ENCODE measurements around the gene TMEM266.

Gene TMEM266

DNA sequence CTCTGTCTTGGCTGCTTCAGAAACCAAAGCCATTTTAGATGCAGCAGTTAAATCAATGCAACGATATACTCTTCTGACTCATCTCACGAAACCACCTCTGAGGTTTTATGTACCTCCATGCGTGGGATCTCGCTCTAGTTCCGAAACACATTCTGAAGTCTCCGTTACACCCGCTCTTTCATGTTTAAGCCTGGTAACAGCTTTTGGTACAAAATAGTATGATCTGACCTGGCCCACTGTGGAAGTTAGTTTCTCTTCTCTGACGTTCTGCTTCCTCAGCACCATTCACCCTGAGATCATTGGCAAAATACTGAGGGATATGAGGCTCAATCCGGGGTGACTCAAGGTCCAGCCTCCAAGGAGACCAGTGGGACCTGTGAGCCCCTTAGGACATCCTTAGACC is 121.9 kb downstream of the TMEM266 start:
- no peak for DNase-seq (ENCODE audit: low read depth, low spot score)

DNA sequence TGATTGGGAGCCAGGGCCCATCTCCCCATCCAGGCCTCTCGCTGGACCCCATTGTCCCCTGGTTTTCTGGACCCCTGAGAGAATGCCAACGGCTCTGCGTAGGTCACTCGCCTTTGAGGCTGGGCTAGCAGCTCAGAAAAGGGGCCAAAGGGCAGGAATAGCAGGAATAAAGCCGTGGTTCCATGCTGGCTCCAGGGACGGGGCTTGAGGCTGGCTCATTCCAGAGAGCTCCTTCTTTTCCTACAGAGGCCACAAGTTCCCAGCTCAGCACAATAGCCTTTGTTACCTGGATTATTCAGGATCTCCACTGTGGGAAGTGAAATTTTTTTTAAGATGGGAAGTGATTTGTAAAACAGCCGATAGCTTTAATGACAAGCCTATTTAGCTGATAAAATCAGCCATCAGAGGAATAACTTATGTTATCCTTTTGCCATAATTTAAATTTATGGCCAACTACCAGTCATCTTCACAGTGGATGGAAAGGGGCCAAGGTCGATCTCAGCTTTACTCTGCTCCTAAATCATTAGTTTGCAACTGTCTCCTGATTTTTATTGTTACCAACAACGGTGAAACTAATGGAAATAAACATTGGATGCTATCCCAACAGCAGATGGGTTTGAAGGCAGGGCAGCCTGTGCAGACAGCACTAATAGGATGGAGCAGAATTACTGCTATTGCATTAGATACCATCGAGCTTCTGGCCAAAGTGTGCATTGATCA is 124.3 kb downstream of the TMEM266 start:
- DNase-seq (ENCODE audit: low read depth, low spot score): no peak

DNA sequence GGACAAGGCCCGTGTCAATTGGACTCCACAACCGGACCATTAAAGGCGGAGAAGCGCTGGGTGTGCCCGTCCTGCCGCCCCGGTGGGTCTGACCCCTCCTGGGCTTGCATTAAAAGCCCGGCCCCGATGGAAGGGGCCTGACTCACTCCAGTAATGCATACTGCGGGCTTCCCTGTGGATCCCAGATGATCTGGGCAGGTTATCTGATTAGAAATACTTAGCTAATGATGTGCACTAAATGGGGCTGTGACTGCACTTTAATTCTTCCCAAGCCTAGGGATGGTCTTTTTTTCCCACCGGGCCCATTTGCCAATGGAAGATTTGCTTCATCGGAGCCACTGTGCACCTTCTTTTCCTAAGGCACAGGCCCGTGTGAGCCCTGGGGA is 124.9 kb downstream of the TMEM266 start:
- no peak for DNase-seq (ENCODE audit: low read depth, low spot score)

DNA sequence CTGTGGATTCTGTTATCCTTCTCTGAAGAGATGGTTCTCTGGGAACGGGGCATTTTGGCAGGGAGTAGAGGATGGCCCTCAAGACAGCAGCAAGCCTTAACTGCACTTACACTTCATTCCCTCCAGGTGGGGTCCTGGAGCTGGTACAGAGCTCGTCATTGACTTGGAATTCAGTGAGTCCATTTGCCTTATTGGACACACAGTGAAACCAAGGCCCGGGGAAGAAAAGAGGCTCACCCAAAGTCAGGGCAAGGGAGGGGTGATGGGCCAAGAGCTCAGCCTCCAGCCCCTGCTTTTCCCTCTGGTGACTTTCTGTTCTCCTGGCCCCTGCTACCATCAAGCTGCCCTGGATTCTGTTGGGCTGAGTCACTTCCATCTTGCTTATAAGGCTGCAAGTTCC is 125.9 kb downstream of the TMEM266 start:
- DNase-seq (ENCODE audit: low read depth, low spot score): no peak

DNA sequence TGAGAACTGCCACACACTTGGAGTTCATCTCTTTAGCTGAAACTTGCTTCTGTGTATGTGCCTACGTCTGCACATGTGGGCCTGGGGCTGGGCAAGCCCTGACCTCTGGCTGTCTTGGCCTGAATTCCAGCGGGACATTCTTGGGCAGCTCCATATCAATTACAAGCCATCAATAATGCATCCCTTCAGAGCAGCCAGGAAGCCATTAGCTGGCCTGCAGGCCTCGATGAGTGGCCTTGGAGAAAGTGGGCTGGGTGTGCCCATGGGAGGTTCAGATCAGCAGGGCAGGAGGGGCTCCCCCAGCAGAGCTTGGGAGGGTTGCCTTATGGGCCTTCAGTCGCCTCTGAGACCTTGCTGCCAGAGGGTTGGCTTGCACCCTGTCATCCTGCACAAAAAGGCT is 127.4 kb downstream of the TMEM266 start:
- DNase-seq (ENCODE audit: low read depth, low spot score): no peak

DNA sequence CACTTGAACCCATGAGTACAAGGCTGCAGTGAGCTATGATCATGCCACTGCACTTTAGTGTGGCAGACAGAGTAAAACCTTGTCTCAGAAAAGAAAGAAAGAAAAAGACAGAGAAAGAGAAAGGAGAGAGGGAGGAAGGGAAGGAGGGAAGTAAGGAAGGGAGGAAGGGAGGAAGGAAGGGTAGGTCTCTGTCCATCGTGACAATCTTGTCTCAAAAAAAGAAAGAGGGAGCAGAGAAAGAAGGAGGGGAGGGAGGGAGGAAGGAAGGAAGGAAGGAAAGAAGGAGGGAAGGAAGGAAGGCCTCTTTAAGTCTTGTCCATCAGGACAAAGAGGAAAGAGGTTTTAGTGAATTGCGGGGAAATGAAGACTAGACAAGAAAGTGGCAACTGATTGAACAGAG is 129.3 kb downstream of the TMEM266 start:
- DNase-seq (ENCODE audit: low read depth, low spot score): no peak

DNA sequence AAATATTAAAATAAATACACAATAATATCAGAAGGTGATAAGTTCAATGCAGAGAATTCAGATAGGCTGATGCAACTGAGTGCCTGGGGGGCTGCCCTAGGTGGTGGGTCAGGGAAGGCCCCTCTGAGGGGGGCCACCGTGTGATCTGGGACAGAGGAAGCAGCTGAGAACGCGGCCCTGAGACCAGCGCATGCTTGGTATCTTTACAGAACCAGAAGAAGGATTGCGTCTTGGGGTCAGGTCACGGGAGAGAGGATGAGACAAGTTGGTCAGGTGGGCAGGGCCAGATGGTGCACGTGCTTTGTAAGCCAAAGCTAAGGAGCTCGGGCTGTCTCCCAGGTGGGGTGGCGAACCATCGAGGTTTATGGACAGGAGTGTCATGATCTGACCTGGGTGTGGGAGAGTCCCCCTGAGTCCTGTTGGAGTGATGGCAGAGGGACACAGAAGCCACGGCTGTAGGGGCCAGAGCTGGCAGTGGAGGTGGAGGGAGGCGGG is 130.3 kb downstream of the TMEM266 start:
- DNase-seq (ENCODE audit: low read depth, low spot score): no peak

DNA sequence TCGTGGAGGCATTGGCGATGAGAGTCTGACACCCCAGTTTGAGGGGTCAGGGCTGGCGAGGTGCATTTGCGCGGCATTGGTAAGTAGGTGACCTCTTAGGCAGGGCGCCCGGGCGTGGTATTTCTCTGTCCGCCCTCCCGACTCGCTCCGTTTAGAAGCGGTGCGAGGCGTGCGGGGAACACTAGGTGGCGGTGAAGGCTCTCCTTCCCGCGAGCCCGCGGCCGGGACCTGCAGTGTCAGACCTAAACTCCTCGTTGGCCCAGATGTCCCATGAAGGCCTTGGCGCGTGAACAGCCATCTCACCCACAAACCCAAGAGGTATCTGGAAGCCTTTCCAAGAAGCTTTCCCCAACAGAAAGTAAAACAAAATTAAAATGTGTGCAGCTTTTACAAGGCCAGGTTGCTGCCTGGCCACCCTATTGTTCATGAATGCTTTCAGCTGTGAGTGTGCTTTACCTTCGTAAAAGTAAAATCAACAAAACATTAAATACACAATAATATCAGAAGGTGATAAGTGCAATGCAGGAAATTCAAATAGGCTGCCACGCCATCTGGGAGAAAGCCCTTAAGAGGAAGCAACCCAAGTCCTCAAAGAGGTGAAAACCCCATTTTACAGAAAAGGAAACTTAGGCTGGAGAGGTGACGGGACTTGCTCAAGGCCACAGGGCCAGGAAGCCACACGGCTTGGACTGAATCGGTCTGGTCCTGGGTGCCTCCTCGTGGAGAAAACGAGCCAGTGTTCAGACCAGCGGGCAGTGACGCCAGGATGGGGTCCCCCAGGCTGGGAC is 131.2 kb downstream of the TMEM266 start:
- DNase-seq (ENCODE audit: low read depth, low spot score): peak; percentile 30

DNA sequence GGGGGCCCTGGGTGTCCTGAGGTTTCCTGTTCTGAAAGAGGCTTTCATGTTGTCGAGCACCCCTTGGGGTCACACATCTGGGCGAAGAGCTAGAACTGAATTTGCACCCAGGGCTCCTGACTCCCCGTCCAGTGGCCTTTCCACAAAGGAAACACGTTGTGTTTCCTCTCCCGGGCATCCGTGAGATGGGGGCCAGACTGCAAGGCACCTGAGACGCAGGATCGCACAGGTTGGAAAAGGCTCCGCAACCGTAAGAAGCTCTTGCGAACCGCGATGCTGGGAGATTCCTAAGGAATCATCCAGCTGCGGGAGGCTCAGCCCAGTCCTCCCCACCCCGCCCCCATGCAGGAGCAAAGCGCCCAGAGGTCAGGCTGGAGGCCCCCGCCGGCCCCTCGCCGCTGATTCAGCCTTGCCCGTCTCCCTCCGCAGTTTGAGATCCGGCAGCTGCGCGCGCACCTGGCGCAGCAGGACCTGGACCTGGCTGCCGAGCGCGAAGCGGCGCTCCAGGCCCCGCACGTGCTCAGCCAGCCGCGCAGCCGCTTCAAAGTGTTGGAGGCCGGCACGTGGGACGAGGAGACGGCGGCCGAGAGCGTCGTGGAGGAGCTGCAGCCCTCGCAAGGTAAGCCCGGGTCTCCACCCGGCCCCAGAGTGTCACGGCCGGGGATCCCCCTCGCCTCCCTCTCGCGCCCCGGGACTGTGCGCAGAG is 131.9 kb downstream of the TMEM266 start:
- DNase-seq (ENCODE audit: low read depth, low spot score): no peak

DNA sequence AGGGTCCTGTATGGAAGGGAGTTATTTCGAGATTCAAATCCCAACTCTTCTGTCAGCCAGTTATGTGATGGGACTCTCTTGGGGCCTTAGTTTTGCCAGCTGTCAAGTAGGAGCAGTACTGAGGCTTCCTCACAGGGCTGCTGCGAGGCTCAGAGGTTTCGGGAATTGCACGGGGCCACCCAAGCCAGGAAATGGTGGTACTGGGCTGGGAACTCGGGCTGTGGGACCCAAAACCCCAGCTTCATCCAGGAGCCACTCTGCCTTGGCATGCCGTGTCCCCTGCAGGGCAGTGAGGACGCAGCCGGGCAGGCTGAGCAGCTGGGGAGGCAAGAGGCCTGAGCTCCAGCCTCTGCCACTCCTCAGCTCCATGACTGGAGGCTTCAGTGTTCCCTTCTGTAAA is 132.9 kb downstream of the TMEM266 start:
- DNase-seq (ENCODE audit: low read depth, low spot score): no peak

DNA sequence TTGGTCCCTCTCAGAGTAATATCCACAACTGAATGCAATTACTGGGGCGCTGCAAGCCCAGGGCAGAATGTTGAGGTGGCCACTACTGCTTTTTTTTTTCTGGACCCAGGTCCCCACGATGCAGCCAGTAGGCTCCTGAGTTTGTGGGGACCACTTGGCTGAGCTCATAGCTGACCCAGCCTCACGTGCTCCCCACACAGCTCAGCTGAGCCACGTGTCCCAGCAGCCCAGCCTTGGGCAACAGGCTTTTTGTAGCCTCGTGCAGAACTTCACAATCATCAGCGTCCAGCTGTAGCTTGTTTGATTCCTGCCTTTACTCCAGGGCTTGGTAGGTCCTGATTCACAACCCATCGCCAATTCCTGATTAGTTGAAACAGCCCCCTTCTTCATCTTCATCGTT is 134.1 kb downstream of the TMEM266 start:
- DNase-seq (ENCODE audit: low read depth, low spot score): no peak

DNA sequence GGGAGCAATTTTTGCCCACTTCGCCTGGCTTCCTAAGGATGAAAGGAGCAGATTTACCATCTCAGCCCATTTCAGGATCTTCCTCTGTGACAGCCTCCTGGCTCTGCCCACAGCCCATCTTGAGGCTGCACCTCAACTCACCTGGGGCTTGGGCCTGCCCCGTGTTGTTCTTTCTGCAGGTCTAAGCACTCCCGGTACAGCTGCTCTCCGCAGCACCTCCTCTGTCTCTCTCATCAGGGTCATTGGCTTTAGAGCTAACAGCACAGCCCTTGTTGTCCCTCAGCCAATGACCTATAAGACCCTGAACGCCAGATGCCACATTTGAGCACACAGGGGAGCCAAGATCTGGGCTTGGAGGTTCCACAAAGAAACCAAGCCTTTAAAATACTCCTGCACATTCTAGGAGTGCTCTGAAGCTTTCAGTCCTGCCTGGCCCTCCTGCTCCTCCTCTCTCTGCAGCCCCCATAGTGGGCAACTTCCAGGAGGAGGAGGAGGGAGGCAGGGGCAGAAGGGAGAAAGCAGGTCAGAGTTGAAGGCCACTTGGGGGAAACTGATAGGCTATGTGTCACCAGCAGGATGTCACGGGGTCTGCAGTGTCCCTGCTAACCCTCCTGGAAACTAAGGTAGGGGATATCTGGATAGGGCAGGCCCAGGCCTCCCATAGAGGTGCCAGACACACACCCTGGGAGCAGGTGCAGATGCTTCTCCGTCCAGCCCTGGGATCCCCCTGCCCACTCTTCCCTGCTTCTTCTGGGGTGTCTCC is 135.9 kb downstream of the TMEM266 start:
- DNase-seq (ENCODE audit: low read depth, low spot score): no peak

DNA sequence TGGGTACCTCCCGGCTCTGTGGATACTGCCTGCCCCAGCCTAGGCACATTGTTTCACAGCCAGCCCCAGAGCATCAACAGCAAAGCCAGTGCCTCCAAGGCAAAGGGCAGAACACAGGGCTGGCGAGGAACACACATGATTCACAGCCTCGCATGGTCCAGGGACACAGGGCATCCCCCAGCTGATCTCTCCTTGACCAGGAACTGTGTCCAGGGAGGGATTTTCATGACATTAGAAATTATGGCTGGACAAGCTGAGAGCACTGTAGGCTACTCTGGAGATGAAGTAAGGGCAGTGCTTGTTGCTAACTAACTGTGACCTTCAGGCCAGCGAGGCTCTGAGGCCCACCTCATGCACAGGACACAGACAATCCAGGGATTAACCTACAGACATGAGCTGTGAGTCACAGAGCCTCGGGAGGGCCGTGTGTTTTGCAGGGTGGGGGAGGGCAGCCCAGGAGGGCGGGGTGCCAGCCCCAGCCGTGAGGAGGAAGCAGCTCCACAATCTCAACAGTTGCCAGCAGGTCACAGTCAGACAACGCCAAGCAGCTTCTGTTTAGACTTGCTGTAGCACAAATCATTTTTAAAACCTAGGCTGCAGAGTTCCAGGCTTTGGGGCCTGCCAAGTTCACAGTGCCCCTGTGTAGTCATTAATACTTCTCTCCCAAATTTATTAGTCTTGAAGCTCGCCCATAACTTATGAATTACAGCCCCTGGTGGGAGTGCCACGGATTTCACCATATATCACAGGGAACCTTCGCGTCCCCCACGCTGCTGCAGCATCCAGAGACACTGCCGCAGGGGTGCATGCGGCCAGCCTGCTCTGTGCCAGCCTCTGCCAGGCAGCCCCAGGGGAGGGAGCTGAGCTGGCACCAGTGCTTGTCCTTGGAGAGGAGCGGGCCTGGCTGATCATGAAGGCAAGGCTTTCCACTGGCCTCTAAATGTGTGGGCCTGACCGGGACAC is 136.8 kb downstream of the TMEM266 start:
- DNase-seq (ENCODE audit: low read depth, low spot score): no peak

DNA sequence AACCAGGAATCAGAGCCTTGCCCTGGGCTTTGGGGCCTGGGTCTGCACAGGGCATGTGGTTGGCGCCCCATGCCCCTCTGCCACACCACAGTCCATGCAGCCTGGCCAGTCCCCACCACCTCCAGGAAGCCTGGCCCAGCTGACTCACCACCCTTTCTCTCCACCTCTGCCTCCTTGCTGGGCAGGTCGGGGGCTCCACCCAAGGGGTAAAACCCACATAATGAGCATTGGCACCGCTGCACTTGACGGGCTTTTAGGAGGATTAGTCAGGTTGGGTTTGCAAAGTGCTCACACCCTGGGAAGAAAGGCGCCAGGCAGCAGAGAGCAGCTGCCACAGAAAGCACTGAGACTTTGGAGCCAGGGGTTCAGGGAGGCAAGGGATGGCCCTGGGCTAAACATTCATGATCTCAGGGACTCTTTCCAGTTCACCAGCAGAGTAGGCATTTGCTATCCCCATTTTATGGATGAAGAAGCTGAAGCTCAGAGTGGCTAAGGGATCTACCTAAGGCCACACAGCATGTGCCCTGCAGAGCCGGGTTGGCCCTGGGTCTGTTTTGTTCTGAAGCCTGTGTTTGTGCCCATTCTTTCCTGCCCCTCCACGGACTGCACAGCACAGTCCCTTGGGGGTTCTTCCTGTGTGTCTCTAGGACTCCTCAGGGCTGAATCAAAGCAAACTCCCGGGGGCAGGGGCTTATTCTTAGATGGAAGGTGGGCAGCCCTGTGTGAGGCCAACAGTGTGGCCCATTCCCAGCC is 138.1 kb downstream of the TMEM266 start:
- DNase-seq (ENCODE audit: low read depth, low spot score): no peak

DNA sequence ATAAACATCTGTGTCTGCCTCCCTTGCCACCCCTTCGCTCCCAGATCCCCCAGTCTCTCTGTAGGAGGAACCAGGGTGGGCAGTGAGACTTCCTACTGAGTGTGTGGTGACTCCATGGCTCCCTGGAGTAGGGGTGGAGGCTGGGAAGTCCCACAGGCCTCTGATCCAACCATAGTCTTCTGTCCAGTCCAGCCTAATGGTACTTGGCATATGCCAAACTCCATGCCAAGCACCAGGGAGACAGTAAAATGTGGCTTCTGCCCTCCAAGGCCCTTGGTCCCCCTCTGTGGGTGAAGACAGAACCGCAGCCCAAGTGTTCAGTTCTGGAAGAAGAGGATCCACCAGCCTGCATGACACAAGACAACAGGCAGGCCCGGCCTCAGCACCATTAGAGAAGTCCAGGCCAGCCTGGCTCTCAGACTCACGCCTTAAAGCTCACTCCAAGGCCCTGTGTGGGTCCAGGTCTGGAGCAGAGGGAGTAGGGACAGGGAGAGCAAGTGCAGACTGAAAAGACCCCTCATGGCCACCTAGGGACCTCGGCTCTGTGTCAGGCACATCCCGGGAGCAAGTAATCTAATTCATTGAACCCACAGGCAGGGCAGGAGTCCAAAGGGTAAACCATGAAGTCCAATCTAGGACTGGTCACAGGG is 138.8 kb downstream of the TMEM266 start:
- no peak for DNase-seq (ENCODE audit: low read depth, low spot score)

DNA sequence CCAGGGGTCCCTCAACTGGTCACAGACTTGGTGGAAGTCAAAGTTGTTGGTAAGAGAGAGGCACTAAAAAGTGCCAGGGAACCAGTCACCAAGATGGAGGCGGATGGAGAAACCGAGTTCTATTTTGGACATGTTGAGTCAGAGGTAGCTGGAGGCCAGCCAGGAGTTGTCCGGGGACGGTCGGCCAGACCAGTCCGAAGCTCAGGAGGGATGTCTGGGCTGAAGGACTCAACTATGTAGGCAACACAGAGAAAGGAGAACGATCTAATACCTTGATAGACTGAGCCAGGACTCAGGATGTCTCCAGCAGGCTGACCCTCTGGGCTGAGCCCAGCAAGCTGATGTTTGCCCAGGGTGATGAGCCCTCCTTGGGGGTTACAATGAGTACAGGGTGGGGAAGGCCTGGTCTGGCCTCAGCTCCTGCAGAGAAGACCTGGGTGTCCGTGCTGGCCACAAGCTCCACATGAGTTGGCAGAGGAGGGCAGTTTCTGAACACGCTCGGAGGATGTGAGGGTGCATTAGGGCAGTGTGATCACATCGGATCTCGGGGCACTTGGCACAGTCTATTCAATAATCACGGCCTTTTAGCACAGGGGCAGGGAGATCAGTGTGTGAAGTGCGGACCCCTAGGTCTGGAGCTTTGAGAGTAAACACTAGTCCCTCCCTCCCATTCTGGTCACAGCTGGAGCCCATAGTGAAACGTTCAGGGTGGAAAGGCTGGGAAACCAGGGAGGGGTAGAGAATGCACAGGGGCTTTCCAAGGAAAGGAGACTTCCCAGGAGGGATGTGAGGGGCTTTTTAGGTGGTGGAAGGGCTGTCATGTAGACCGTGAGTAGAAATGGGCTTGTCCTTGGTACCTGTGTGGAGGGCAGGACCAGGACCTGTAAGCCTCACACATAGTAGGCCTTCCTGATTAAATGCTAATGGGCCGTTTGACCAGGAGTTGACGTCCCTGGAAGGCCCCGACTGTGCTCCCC is 139.6 kb downstream of the TMEM266 start:
- DNase-seq (ENCODE audit: low read depth, low spot score): peak; percentile 34

DNA sequence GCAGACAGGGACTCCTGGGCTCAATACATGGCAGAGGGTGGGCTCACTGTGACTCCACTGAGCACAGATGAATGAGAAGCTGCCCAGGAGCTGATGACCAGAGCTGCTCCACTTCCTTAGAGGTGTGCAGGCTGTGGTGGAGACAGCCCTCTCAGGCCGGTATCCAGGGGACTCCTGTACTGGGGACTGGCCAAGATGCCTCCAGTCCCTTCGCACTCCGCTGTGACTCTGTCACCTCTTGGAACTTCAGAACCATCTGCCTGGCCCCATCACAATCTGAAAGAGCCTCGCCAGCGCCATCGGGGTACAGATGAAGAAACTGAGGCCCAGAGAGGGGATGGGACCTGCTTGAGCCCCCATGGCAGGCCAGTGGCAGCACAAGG is 140.3 kb downstream of the TMEM266 start:
- no peak for DNase-seq (ENCODE audit: low read depth, low spot score)

DNA sequence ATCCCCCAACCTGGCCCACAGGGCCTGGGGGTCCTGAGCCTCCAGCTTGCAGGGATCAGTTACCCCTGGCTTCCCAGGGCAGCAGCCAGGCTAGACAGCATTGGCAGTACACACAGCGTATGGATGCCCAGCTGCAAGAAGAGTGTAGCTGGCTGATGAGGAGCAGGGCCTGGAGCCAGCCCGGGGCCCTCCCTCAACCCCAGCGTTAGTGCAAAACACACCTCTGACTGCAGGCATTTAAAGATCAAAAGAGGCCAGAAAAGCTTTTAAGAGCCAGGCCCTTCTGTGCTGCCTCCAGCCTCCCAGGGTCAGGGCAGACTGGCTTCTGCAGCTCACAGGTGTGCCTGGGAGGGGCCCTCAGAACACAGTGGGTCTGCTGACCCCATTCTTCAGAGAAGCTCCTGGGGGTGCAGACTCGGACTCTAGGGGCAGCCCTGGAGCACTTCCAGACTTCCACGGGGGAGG is 140.9 kb downstream of the TMEM266 start:
- DNase-seq (ENCODE audit: low read depth, low spot score): no peak
